Chondrocyte (in vitro differentiated cells): ENCODE data around the gene ATAD2B. TPM values are rescaled to one million over a fixed set of nuclear protein-coding genes. Genes with fewer than 3 reads are reported as not detected.

Source experiments
- DNase-seq: peaks from one replicate; pipeline ENCODE4 v3.0.0; 2021; ENCODE audit warnings: mixed read lengths, low spot score
- H3K27ac Mint-ChIP-seq: one replicate; pipeline ENCODE4 v1.8.0; 2021; ENCODE audit warnings: mild to moderate bottlenecking, moderate library complexity, mixed read lengths; ENCODE audit not compliant: unreplicated experiment
- H3K27me3 Mint-ChIP-seq: 2 replicates; pipeline ENCODE4 v1.8.0; 2021; ENCODE audit warnings: low read depth, mixed read lengths
- H3K36me3 Mint-ChIP-seq: 2 replicates; pipeline ENCODE4 v1.8.0; 2021; ENCODE audit warnings: low read depth, mixed read lengths
- H3K4me1 Mint-ChIP-seq: 2 replicates; pipeline ENCODE4 v1.8.0; 2021; ENCODE audit warnings: low read depth, mild to moderate bottlenecking, mixed read lengths
- H3K4me3 Mint-ChIP-seq: one replicate; pipeline ENCODE4 v1.8.0; 2021; ENCODE audit warnings: mild to moderate bottlenecking, moderate library complexity, mixed read lengths; ENCODE audit not compliant: unreplicated experiment
- H3K9me3 Mint-ChIP-seq: 2 replicates; pipeline ENCODE4 v1.8.0; 2021; ENCODE audit warnings: low read depth, mixed read lengths
- total RNA-seq: library from RNA; stranded (reverse); gene quantifications from 3 replicates; pipeline ENCODE4 v1.2.1, GENCODE V29; 2021
- TF ChIP-seq, protein P1 (sequence below): fragments of 200-600 bp; sonication (generic); IDR thresholded peaks from 2 replicates; pipeline ENCODE4 v1.5.0; 2021; ENCODE audit warnings: antibody characterized with exemption, mild to moderate bottlenecking, moderate library complexity

ATAD2B gene
- total RNA-seq, 1 donor from 2014 or later = 15.9 TPM

DNA sequence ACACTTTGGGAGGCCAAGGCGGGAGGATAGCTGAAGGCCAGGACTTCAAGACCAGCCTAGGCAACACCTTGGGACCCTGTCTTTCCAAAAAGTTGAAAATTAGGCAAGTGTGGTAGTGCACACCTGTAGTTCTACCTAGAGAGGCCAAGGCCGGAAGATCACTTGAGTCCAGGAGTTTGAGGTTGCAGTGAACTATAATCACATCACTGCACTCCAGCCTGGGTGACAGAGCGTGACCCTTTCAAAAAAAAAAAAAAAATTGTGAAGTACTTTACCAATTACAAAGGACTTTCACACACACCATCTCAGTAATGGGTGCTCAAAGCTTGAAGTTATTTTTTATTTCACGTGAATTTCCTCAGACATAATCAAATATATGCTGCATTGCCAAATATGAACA is 65.0 kb downstream of the ATAD2B start:
- Mint-ChIP-seq H3K36me3 (peaks cover 11% of the 10 kb centered on the region), H3K4me1 (no peaks in the 10 kb centered on the region), H3K9me3 (no peaks in the 10 kb centered on the region), H3K27ac (no peak overlapping the region), H3K4me3 (no peak overlapping the region), H3K27me3 (no peaks in the 10 kb centered on the region)
- DNase-seq = no peak
- TF ChIP-seq, protein P1, sequence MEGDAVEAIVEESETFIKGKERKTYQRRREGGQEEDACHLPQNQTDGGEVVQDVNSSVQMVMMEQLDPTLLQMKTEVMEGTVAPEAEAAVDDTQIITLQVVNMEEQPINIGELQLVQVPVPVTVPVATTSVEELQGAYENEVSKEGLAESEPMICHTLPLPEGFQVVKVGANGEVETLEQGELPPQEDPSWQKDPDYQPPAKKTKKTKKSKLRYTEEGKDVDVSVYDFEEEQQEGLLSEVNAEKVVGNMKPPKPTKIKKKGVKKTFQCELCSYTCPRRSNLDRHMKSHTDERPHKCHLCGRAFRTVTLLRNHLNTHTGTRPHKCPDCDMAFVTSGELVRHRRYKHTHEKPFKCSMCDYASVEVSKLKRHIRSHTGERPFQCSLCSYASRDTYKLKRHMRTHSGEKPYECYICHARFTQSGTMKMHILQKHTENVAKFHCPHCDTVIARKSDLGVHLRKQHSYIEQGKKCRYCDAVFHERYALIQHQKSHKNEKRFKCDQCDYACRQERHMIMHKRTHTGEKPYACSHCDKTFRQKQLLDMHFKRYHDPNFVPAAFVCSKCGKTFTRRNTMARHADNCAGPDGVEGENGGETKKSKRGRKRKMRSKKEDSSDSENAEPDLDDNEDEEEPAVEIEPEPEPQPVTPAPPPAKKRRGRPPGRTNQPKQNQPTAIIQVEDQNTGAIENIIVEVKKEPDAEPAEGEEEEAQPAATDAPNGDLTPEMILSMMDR = no peak

DNA sequence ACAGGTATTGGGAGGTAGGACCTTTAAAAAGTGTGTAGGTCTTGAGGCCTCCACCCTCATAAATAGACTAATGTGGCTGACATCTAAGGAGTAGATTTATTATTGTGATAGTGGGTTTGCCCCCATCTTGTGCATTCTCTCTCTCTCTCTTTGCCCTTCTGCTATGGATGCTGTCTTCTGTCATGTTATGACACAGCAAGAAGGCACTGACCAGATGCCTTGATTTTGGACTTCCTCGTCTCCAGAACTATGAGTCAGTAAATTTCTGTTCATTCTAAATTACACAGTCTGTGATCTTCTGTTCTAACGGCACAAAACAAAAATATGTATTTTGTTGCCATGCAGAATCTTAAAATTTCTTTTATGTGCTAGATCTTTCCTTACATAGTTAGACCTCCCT is 66.9 kb downstream of the ATAD2B start:
- Mint-ChIP-seq H3K27me3 (no peaks in the 10 kb centered on the region), H3K9me3 (no peaks in the 10 kb centered on the region), H3K4me3 (no peak overlapping the region), H3K36me3 (peaks cover 12% of the 10 kb centered on the region), H3K4me1 (no peaks in the 10 kb centered on the region), H3K27ac (no peak overlapping the region)
- DNase-seq = no peak
- TF ChIP-seq, protein P1 = no peak

DNA sequence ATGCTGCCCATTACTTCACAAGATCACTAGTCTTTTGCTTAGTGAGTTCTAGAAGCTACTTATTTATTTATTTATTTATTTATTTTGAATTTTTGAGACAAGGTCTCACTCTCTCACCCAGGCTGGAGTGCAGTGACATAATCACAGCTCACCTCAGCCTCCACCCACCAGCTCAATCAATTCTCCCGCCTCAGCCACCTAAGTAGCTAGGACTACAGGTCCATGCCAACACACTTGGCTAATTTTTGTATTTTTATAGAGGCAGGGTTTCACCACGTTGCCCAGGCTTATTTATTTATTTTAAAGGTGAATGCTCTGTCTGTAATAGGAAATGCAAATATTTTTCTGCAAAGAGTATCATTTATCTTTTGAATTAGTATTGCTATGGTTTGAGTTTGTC is 67.7 kb downstream of the ATAD2B start:
- Mint-ChIP-seq H3K4me3 (no peak overlapping the region), H3K36me3 (peaks cover 11% of the 10 kb centered on the region), H3K27me3 (no peaks in the 10 kb centered on the region), H3K4me1 (no peaks in the 10 kb centered on the region), H3K9me3 (no peaks in the 10 kb centered on the region), H3K27ac (no peak overlapping the region)
- DNase-seq = no peak
- TF ChIP-seq, protein P1 = no peak

DNA sequence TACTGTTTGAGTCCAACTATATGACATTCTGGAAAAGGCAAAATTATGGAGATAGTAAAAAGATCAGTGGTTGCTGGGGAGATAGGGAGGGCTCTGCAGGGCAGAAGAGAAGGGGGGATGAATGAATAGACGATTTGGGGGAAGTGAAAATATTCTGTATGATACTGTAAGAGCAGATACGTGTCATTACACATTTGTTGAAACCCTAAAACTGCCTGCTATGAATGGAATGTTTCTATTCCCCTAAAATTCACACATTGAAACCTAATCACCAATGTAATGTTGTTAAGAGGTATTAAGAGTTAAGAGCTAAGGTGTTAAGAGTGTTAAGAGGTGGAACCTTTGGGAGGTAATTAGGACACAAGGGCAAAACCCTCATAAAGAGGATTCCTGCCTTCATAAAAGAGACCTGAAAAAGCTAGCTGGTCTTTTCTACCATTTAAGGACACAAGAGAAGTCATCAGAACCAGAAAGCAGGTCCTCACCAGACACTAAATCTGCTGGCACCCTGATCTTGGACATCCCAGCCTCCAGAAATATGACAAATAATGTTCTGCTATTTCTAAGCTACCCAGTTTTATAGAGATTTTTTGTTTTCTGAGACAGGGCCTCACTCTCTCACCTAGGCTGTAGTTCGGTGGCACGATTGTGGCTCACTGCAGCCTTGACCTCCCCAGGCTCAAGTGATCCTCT is 76.2 kb downstream of the ATAD2B start:
- no peaks in the 10 kb centered on the region for H3K4me1 Mint-ChIP-seq
- no peak for DNase-seq
- no peaks in the 10 kb centered on the region for H3K27me3 Mint-ChIP-seq
- no peak overlapping the region for H3K27ac Mint-ChIP-seq
- H3K36me3 Mint-ChIP-seq = peaks cover 5% of the 10 kb centered on the region
- no peaks in the 10 kb centered on the region for H3K9me3 Mint-ChIP-seq
- TF ChIP-seq, protein P1 = no peak
- H3K4me3 Mint-ChIP-seq = no peak overlapping the region

DNA sequence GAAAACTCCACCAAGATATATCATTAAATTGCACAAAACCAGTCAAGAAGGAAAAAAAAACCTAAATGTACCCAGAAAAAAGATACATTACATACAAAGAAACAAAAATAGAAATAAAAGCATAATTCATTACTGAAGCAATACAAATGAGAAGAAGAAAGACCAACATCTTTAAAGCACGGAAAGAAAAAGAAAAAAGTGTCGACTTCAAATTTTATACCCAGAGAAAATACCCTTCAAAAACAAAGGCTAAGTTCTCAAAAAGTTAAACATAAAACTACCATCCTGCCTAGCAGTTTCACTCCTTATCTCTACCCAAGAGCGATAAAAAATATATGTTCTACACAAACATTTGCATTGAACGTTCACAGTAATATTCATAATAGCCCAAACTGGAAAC is 82.0 kb downstream of the ATAD2B start:
- H3K4me3 Mint-ChIP-seq = no peak overlapping the region
- no peak for DNase-seq
- no peak overlapping the region for H3K27ac Mint-ChIP-seq
- H3K4me1 Mint-ChIP-seq = peaks cover 16% of the 10 kb centered on the region
- peaks cover 9% of the 10 kb centered on the region for H3K36me3 Mint-ChIP-seq
- TF ChIP-seq, protein P1 = no peak
- no peaks in the 10 kb centered on the region for H3K27me3 Mint-ChIP-seq
- peaks cover 16% of the 10 kb centered on the region for H3K9me3 Mint-ChIP-seq
